Lung microvascular endothelial cell (primary cell): ENCODE data around the gene RNF115. TPM values are rescaled to one million over a fixed set of nuclear protein-coding genes. Genes with fewer than 3 reads are reported as not detected.
"Not testable (repeated sequence)": the region's sequence is repeated elsewhere in the genome, so short reads cannot be mapped to it uniquely, and the experiment has no call there.

ENCODE experiments used
- DNase-seq, 2 donors: peaks; one replicate each; pipeline versions ENCODE4 v3.0.0 to v3.0.0-alpha.2; 2010; ENCODE audit warnings: low read depth in 2 of 2
- total RNA-seq: library from RNA; depleted of rRNA; stranded (reverse); fragments of >200 nt; gene quantifications from 2 replicates; pipeline ENCODE4 v1.2.1, GENCODE V29; 2014

The RNF115 gene
- 9.5 and 9.8 TPM in 2 replicates for total RNA-seq

- peak; percentile 90 to 93 for DNase-seq
Observed at GRCh38 chr1:145823565-145824498, at the start of gene RNF115, which contains the start of gene POLR3C. Gene RNF115, minus strand, starts transcription at chr1:145824095. Its CDS starts 222 bp downstream, at chr1:145823873. Gene POLR3C, plus strand, starts transcription at chr1:145824200. Its CDS starts 1,577 bp downstream, at chr1:145825777.

GRCh38 chr1:145871994-145872924 lies 48.4 kb upstream of the RNF115 start:
- DNase-seq, result no peak

DNA sequence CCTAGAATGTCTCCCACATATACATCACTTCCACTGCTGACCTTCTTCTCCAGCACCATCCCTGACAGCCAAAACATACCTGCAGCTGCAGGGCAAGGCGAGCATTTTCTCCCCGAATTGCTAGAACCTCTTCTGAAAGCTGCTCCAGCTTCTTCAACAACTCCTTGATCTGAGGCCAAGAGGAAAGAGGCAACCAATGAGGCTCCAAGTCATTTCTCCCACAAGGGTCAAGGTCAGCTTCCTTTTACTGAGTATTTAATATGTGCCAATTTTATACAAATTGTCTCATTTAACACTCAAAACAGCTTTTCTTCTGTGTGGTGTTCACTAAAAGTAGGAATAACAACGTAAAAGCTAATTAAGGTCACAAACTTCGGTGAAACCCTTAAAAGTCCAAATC lies 44.3 kb upstream of the RNF115 start:
- peak in 1 of 2 donors; percentile 58 for DNase-seq

DNA sequence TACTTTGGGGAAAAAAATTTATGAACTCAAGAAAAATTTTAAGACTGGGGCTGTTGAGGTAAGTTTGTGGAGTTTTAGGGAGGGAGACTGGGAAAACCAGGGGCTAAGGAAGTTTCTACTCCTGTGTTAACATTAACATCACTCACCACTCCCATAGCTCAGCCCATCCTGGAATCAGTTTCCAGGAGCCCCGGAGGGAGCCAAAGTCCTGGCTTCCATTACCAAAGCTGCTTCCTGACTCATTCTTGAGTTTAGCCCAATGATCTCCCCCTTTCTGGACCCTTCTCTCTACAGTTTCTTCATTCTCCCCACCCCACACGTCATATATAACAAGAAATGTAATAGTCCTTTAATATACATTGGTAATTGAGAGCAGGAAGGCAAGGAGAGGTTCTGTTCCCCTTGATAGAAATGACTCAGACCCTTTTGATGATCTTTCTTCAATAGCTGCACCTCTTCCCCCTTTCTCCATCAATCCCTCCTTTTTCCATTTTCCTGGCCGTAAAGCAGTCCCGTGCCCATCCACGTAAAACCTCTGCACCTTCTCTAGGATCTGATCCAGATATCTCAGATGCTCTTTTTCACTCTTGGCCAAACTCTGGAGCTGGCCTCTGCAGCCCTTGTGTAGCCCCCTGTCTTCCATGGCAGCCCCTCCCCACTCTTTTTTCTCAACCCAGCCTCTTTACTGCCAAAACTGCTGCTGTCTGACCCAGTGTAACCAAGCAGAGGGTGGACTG lies 39.6 kb upstream of the RNF115 start:
- no peak for DNase-seq

GRCh38 chr1:145859491-145860023 lies 35.7 kb upstream of the RNF115 start:
- peak; percentile 89 to 91 for DNase-seq

- DNase-seq, result peak; percentile 97
Observed at GRCh38 chr1:145858901-145859490, 35.1 kb upstream of the RNF115 start, which contains the start of gene PIAS3. Gene PIAS3, minus strand, starts transcription at chr1:145859081. Its CDS starts 91 bp downstream, at chr1:145858990.

GRCh38 chr1:145858238-145858900 lies 34.5 kb upstream of the RNF115 start:
- peak; percentile 33 to 37 for DNase-seq

- DNase-seq, result no peak
Observed at GRCh38 chr1:145857170-145857569, 33.3 kb upstream of the RNF115 start.

DNA sequence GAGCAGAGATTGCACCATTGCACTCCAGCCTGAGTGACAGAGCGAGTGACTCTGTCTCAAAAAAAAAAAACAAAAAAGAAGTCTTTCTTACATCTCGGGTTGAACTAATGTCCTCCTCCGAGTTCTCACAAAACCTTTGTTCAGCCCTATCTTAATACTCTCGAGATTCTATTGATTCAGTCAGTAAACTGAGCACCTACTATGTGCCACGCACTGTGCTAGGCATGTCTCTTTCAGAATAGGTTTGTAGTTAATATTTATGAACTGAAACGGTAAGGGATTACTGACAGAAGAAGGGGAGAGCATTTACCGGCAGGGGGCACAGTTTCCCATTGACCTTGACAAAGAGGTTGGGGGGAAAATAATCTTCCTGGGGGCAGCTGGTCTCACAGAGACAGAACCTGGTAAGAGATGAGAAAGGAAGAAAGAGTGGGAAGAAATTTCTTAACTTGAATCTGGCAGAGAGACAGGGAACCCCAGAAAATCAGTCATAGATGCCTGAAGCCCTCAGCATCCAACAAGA lies 31.6 kb upstream of the RNF115 start:
- DNase-seq, result no peak

DNA sequence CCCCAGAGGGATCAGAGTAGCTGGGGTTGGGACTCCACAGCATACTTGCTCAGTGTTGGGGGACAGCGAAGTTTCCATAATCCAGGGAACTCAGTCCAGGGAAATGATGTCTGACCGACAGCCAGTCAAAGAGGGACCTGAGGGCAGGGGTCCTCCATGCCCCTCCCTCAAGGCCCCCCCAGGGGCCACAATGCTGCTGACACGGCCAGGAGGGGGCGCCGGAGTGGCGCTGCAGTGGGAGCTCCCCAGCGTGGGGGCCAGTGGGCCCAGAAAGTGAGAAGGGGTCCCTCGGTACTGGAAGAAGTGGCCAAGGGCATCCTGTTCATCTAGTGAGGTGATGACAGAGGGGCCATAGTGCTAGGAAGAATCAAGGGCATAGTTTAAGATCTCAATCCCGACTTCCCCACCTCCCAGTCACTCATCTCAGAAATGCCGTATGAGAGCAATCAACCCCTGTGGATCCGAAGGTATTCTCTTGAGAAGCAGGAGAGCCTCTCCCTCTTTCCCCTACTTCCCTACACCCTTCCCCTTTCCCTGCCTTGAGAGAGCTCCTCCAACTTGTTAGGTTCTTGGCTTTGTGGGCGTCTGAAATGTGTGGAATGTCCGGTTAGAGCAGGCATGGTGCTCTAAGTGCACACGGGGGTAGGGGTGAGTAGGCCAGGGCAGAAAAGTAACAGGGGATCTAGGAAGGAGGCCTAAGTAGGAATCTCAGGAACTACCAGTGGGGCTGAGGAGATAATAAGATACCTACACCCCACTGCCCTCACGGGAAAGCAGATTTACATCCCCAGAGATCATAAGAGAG lies 25.7 kb upstream of the RNF115 start:
- DNase-seq, result peak in 1 of 2 donors; percentile 70

GRCh38 chr1:145847827-145848226 lies 23.9 kb upstream of the RNF115 start:
- DNase-seq, result no peak

GRCh38 chr1:145846201-145846612 lies 22.3 kb upstream of the RNF115 start:
- DNase-seq, result peak; percentile 46 to 56

DNA sequence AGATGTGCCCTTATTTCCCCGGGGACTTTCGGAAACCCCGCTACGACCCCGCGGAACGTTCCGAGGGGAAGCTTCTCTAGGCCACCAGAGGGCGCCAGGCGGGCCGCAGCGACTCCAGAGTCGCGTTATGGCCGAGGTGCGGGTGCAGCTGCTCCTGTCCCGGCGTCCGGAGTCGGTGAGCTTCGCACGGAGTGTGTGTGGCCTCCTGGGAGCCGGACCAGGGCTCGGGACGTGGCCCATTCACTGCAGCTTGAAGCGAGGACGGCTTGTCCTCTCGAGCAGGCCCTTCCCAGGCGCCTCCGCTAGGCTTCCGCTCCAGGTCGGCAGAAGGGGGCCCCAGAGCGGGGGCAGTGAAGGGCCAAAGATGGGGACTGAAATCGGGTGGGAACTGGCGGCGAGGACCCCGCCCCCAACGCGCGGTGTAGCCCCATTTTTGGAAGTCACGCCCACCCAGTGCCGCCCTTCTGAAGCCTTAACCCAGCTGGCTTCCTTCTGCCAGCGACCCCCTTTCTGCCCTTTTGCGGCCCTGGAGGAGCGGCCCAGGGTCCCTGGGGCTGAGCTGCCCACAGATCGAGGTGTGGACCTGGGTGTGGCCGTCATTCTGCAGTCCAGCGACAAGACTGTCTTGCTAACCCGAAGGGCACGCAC lies 21.7 kb upstream of the RNF115 start, which contains the start of gene NUDT17:
Gene NUDT17 (plus strand): TSS at position 117 of the 648 bp plus-strand sequence. CDS start 11 bp downstream, at position 128.
- peak; percentile 79 to 84 for DNase-seq

- no peak for DNase-seq
Observed at GRCh38 chr1:145845144-145845513, 21.2 kb upstream of the RNF115 start.

DNA sequence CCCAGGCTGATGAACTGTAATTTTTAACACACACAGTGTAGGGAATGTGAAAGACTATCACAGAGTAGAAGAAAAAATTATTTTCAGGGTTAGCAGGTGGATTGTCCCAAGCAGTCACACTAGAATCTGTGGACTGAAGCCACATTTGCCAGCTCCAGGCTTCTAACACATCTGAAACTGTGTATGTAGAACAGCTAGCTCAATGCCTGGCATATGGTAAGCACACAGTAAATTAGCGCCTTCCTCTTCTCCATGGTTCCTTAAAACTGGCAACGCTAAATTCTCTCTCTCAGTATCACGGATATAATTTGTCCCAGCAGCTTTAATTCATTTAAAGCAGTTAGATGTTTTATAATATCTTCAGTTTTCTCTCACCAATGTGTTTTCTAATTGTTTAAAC lies 19.1 kb upstream of the RNF115 start:
- no peak for DNase-seq

DNA sequence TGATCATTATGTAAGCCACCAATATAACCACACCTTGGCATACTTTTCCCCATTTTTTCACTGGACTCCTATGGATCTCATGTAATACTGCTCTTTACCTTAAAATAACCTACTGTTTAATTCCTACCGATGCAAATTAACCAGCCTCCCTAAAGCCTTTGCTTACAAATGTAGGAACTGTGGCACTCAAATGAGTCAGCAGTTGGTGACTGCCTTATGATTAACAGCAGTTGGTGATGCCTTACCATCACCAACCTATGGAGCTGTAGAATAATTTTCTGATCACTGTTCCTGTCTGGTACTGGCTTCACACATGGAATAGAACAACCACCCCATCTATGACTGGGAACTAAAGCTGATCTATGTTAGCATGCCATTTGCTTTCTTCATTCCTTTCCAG lies 13.8 kb upstream of the RNF115 start:
- DNase-seq, result no peak

GRCh38 chr1:145830810-145831209 lies 6.9 kb upstream of the RNF115 start:
- DNase-seq, result not testable (repeated sequence)
